T-helper 17 cell (primary cell): ENCODE measurements around the gene COL4A1. TPM values are rescaled to one million over a fixed set of nuclear protein-coding genes. Genes with fewer than 3 reads are reported as not detected.

Source experiments
- ATAC-seq: fragments of 150-1000 bp; cut with Tn5 transposase; 2 replicates; pipeline ENCODE4 v1.10.0; 2021; ENCODE audit warnings: mild to moderate bottlenecking, moderate library complexity
- DNase-seq, 3 donors: peaks; one replicate each; pipeline versions ENCODE4 v3.0.0 to v3.0.0-alpha.2; 2020 to 2021
- H3K9me3 ChIP-seq: one replicate; pipeline ENCODE4 v1.7.0; 2013; ENCODE audit warnings: low read length, mild to moderate bottlenecking; ENCODE audit not compliant: control insufficient read depth, poor library complexity, severe bottlenecking
- H3K27ac Mint-ChIP-seq: one replicate; pipeline ENCODE4 v1.8.0; 2022; ENCODE audit warnings: mild to moderate bottlenecking, moderate library complexity, mixed read lengths
- H3K27me3 Mint-ChIP-seq: one replicate; pipeline ENCODE4 v1.8.0; 2022; ENCODE audit warnings: mixed read lengths
- H3K36me3 Mint-ChIP-seq: one replicate; pipeline ENCODE4 v1.8.0; 2022; ENCODE audit warnings: low read depth, mixed read lengths
- H3K4me1 Mint-ChIP-seq: one replicate; pipeline ENCODE4 v1.8.0; 2022; ENCODE audit warnings: mild to moderate bottlenecking, mixed read lengths
- H3K4me3 Mint-ChIP-seq: one replicate; pipeline ENCODE4 v1.8.0; 2022; ENCODE audit warnings: mild to moderate bottlenecking, moderate library complexity, mixed read lengths
- total RNA-seq, 4 donors: library from RNA in 2 of 4; stranded (reverse) in 2 of 4; gene quantifications; one replicate each; pipeline ENCODE4 v1.2.3 and lab custom pipeline; 2022 to 2026

Gene COL4A1
- total RNA-seq, 2 donors from 2014 or later, result 0.37 TPM; not detected in 1

DNA sequence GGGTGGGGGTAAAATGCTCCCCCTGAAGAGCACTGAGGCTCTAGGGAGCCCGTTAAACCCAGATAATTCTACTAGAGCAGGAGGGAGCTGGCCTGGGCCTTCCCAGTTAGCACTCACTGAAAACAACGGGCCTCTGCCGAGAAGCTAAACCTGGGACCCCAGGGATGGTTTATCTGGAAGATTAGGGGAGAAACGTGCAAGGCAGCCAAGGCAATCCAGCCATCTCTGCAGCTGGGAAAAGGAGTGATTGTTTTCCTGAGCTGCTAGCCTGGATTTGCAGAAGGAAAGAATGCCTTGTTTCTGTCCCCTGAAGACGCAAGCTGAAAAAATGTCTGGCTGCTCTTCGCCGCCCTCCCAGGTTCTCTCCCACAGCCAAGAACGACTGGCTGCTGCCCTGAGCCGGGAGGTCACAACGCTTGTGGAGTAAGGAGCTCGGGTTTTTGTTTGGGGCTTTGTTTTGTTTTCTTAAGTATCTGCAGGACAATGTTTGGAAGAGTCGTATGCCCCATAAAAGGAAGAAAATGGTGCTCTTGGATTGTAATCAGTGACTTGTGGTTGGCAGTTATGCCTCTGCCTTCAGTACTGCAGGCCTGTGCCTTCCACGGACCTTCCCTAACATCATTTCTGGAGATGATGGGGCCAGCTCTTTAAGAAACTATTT is 31.6 kb upstream of the COL4A1 start:
- ATAC-seq, result no peak
- DNase-seq, result no peak
- H3K4me1 Mint-ChIP-seq, result peaks cover 13% of the 10 kb centered on the region
- H3K27ac Mint-ChIP-seq, result no peak overlapping the region
- H3K9me3 ChIP-seq, result no peaks in the 10 kb centered on the region
- peaks cover 37% of the 10 kb centered on the region for H3K27me3 Mint-ChIP-seq
- peak overlapping the region; percentile 41 for H3K4me3 Mint-ChIP-seq
- no peaks in the 10 kb centered on the region for H3K36me3 Mint-ChIP-seq

GRCh38 chr13:110337247-110337646 is 30.3 kb upstream of the COL4A1 start:
- no peak for DNase-seq
- Mint-ChIP-seq H3K36me3 (no peaks in the 10 kb centered on the region), H3K4me3 (no peak overlapping the region), H3K4me1 (peaks cover 13% of the 10 kb centered on the region), H3K27ac (no peak overlapping the region), H3K27me3 (peaks cover 38% of the 10 kb centered on the region)
- H3K9me3 ChIP-seq, result no peaks in the 10 kb centered on the region
- no peak for ATAC-seq

DNA sequence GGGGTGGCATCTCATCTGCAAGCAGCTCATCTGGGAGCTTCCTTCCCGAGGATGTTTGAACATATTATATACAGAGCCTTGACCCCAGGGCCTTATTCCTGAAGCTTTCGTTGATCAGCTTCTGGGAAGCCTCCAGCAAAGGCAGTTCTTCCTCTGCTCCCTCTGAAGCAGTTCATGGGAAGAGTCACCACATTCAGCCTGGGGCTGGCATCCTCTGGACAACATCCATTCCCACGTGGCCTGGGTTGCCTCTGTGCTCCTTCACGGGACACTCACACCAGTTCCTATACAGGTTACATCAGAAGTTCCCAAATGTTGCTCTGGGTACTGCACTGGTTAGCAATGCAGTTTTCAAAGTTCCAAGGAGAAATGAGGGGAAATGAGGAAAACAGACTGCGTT is 29.7 kb upstream of the COL4A1 start:
- Mint-ChIP-seq H3K27me3 (peaks cover 36% of the 10 kb centered on the region), H3K4me1 (peaks cover 13% of the 10 kb centered on the region), H3K27ac (no peak overlapping the region), H3K4me3 (no peak overlapping the region), H3K36me3 (no peaks in the 10 kb centered on the region)
- ATAC-seq (no peak), DNase-seq (no peak)
- H3K9me3 ChIP-seq, result no peaks in the 10 kb centered on the region

DNA sequence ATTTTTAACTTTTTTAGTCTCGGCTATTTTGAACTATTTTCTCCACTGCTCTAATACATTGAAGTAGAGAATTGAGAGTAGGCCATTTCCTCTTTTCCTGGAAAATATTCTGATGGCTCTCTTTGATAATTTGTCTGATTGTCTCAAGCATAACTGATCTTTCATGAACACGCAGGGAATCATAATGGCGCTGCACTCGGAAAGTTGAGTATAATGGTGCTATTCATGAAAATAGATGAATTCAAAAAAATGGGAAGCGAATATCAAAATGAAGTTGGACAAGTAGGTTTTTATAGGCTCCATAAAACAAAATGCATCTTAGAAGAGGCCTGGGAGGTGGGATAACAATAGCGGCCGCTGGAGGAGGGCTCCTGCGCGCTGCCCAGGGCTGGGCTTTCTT is 29.2 kb upstream of the COL4A1 start:
- peaks cover 9% of the 10 kb centered on the region for H3K4me1 Mint-ChIP-seq
- peaks cover 40% of the 10 kb centered on the region for H3K27me3 Mint-ChIP-seq
- no peak overlapping the region for H3K4me3 Mint-ChIP-seq
- DNase-seq (no peak), ATAC-seq (no peak)
- no peaks in the 10 kb centered on the region for H3K9me3 ChIP-seq
- H3K27ac Mint-ChIP-seq, result no peak overlapping the region
- no peaks in the 10 kb centered on the region for H3K36me3 Mint-ChIP-seq

GRCh38 chr13:110334841-110335490 is 28.0 kb upstream of the COL4A1 start:
- DNase-seq (no peak), ATAC-seq (no peak)
- Mint-ChIP-seq H3K27me3 (peaks cover 41% of the 10 kb centered on the region), H3K27ac (no peak overlapping the region), H3K36me3 (no peaks in the 10 kb centered on the region), H3K4me1 (no peaks in the 10 kb centered on the region), H3K4me3 (no peak overlapping the region)
- H3K9me3 ChIP-seq, result no peaks in the 10 kb centered on the region

DNA sequence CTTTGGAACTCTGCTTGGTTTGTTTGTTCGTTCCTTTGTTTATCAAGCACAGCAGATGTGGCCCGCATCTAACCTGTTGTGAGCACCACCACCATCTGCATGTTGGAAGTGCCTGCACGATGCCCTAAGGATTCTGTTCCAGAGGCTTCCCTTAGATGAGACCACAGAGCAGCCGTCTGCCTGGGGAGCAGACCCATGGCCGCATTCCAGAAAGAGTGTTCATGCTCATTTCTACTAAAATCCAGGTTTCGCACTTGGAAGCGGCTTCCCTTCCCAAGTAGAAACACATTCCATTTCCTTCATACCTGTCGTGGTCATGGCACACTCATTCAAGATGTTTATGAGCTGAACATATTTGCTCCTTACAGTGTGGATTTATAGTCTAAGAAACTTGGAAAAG is 27.3 kb upstream of the COL4A1 start:
- ATAC-seq (no peak), DNase-seq (no peak)
- Mint-ChIP-seq H3K4me3 (no peak overlapping the region), H3K36me3 (no peaks in the 10 kb centered on the region), H3K27me3 (peaks cover 42% of the 10 kb centered on the region), H3K27ac (no peak overlapping the region), H3K4me1 (no peaks in the 10 kb centered on the region)
- no peaks in the 10 kb centered on the region for H3K9me3 ChIP-seq

GRCh38 chr13:110333837-110334236 is 26.9 kb upstream of the COL4A1 start:
- H3K27me3 Mint-ChIP-seq, result peaks cover 42% of the 10 kb centered on the region
- no peak overlapping the region for H3K4me3 Mint-ChIP-seq
- H3K36me3 Mint-ChIP-seq, result no peaks in the 10 kb centered on the region
- DNase-seq (no peak), ATAC-seq (no peak)
- H3K4me1 Mint-ChIP-seq, result no peaks in the 10 kb centered on the region
- H3K27ac Mint-ChIP-seq, result no peak overlapping the region
- H3K9me3 ChIP-seq, result no peaks in the 10 kb centered on the region

DNA sequence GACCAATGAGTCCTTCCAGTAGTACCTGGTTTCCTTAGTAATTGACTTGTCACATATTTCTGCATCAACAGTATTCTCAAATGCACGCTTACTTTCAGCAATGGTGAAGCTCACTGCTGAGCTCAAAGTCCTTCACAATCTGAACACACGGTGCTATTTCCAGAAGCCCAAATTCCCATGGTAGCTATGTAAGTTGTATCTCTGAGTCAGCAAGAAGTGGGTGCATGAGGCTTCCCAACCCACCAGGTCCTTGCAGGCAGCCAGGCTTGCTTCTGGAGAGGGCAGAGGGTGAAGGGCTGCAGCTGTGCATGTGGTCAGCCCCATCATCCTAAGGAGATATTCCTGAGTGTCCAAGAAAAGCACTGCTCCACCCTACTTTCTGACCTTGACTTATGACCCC is 25.8 kb upstream of the COL4A1 start:
- no peaks in the 10 kb centered on the region for H3K9me3 ChIP-seq
- no peak overlapping the region for H3K27ac Mint-ChIP-seq
- no peaks in the 10 kb centered on the region for H3K36me3 Mint-ChIP-seq
- DNase-seq (no peak), ATAC-seq (no peak)
- H3K4me3 Mint-ChIP-seq, result no peak overlapping the region
- peaks cover 46% of the 10 kb centered on the region for H3K27me3 Mint-ChIP-seq
- no peaks in the 10 kb centered on the region for H3K4me1 Mint-ChIP-seq

GRCh38 chr13:110331362-110331761 is 24.4 kb upstream of the COL4A1 start:
- H3K36me3 Mint-ChIP-seq, result no peaks in the 10 kb centered on the region
- ATAC-seq, result no peak
- peaks cover 57% of the 10 kb centered on the region for H3K27me3 Mint-ChIP-seq
- no peaks in the 10 kb centered on the region for H3K4me1 Mint-ChIP-seq
- H3K4me3 Mint-ChIP-seq, result no peak overlapping the region
- DNase-seq, result no peak
- H3K9me3 ChIP-seq, result no peaks in the 10 kb centered on the region
- no peak overlapping the region for H3K27ac Mint-ChIP-seq

DNA sequence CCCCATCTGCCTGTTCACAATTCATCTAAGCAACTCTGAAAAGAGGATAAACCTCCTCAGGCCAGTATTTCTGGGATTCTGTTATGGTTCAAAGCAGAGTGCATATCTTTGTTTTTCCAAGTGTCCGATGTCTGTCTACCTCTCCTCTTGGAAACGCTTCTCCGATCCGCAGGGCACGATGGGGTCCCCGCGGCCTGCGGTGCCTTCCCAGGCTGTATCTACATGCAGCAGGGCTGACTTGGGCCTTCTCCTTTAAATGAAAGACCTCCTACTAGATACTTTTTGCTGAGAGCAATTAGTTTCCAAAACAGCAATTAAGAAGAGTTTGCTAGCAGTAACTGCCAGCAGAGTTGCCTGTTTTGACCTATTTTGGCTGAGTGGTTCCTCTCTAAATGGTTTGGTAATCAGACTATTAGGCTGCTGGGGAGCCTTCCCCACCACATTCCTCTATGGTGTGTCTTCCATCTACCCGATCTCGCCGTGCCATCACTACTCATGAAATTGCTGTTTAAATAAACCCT is 23.6 kb upstream of the COL4A1 start:
- Mint-ChIP-seq H3K27me3 (peaks cover 62% of the 10 kb centered on the region), H3K36me3 (no peaks in the 10 kb centered on the region), H3K4me3 (no peak overlapping the region), H3K27ac (no peak overlapping the region), H3K4me1 (no peaks in the 10 kb centered on the region)
- no peaks in the 10 kb centered on the region for H3K9me3 ChIP-seq
- DNase-seq, result no peak
- ATAC-seq, result no peak

DNA sequence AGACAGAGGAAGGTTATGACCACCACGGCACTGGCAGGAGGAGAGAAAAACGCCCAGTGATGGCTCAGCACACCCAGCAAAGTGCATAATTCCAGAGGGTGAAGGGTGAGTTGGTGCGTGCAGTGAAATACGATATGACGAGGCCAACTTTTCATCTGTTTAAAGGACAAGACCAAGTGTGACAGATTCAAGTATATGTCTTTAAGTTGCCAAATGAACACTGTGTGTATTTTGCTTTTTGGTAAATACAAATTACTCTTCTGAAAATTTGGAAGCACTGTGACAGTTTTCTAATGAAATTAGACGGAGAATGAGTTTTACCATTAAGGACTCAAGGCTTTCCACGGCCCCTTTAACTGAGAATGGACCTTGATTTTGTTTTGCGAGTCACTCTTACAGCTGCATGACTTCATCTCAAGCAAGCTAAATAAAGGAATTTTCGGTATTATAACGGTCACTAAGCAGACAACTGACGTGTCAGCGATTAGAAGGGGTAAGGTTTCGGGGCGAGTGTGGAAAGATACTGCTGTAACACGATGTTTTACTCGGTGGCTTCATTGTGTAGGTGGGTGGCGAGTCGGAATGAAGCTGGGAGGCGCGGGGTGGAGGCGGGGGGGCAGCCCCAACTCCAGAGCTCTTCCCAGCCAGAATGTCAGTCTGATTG is 23.0 kb upstream of the COL4A1 start:
- no peaks in the 10 kb centered on the region for H3K9me3 ChIP-seq
- H3K27me3 Mint-ChIP-seq, result peaks cover 67% of the 10 kb centered on the region
- ATAC-seq (no peak), DNase-seq (no peak)
- no peak overlapping the region for H3K27ac Mint-ChIP-seq
- H3K4me1 Mint-ChIP-seq, result no peaks in the 10 kb centered on the region
- H3K36me3 Mint-ChIP-seq, result no peaks in the 10 kb centered on the region
- no peak overlapping the region for H3K4me3 Mint-ChIP-seq

DNA sequence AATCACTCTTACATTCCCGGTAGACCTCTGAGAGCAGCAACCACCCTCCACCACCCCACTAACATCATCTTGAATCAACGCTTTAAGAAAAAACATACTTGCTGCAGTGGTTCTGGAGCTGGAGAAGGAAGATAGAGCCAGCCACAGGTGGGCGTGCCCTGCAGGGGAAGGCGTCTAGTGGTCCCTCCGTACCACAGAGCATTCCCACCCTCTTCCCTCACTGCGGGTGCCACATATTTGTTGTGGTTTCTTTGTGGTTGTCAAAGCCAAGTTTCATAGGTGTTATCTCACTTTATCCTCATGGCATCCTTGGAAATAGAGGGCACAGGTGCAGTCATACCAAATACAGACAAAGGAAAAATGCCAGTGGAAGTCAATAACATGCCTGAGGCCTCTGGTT is 22.3 kb upstream of the COL4A1 start:
- H3K27ac Mint-ChIP-seq, result no peak overlapping the region
- no peaks in the 10 kb centered on the region for H3K36me3 Mint-ChIP-seq
- peaks cover 74% of the 10 kb centered on the region for H3K27me3 Mint-ChIP-seq
- ATAC-seq (no peak), DNase-seq (no peak)
- H3K9me3 ChIP-seq, result no peaks in the 10 kb centered on the region
- no peaks in the 10 kb centered on the region for H3K4me1 Mint-ChIP-seq
- H3K4me3 Mint-ChIP-seq, result no peak overlapping the region

DNA sequence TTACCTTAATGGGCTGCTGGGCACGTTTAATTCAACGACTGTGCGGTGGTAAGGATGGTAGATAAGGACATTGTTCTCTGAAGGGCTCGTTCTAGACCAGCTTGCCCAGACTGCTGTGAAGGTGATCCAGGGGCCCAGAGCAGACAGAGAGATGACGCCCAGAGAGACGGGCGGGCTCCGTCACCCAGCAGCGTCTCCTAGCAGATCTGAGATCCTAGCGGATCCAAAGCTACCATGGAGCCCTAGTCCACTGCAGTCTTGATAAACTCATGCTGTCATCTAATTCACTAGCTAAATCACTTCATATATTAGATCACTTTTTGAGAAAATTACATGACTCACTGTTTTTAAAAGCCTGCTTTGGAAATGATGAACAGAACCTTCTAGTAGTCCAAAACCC is 21.6 kb upstream of the COL4A1 start:
- Mint-ChIP-seq H3K4me3 (no peak overlapping the region), H3K4me1 (no peaks in the 10 kb centered on the region), H3K27ac (no peak overlapping the region), H3K36me3 (no peaks in the 10 kb centered on the region), H3K27me3 (peaks cover 79% of the 10 kb centered on the region)
- ATAC-seq (no peak), DNase-seq (no peak)
- H3K9me3 ChIP-seq, result no peaks in the 10 kb centered on the region
